Mesothelial cell of epicardium (in vitro differentiated cells): ENCODE data around the gene NPEPL1. TPM values are rescaled to one million over a fixed set of nuclear protein-coding genes. Genes with fewer than 3 reads are reported as not detected.

Experiments
- DNase-seq, 2 experiments: peaks; one replicate each; pipeline ENCODE4 v3.0.0; 2021; ENCODE audit warnings: low spot score in 2 of 2; ENCODE audit not compliant: unreplicated experiment in 2 of 2
- H3K27ac Mint-ChIP-seq: 2 replicates; pipeline ENCODE4 v1.8.0; 2021; ENCODE audit warnings: mixed read lengths
- H3K27me3 Mint-ChIP-seq: 2 replicates; pipeline ENCODE4 v1.8.0; 2021; ENCODE audit warnings: low read depth, mixed read lengths
- H3K36me3 Mint-ChIP-seq: 2 replicates; pipeline ENCODE4 v1.8.0; 2021; ENCODE audit warnings: mixed read lengths
- H3K4me1 Mint-ChIP-seq: 2 replicates; pipeline ENCODE4 v1.8.0; 2021; ENCODE audit warnings: mixed read lengths
- H3K4me3 Mint-ChIP-seq: 2 replicates; pipeline ENCODE4 v1.8.0; 2021; ENCODE audit warnings: mild to moderate bottlenecking, moderate library complexity, mixed read lengths
- H3K9me3 Mint-ChIP-seq: 2 replicates; pipeline ENCODE4 v1.8.0; 2021; ENCODE audit warnings: mixed read lengths
- CTCF ChIP-seq: fragments of 200-600 bp; sonication (generic); IDR thresholded peaks from one replicate; pipeline ENCODE4 v1.5.0; 2021; ENCODE audit warnings: antibody characterized with exemption; ENCODE audit not compliant: unreplicated experiment
- total RNA-seq: library from RNA; stranded (reverse); gene quantifications from 3 replicates; pipeline ENCODE4 v1.2.1, GENCODE V29; 2021

The NPEPL1 gene
- total RNA-seq, 1 donor from 2014 or later: 65.8 TPM

- DNase-seq: no peak
- TF ChIP-seq CTCF: no peak
- no peaks in the 10 kb centered on the region for H3K9me3 Mint-ChIP-seq
- H3K27ac Mint-ChIP-seq: no peak overlapping the region
- H3K27me3 Mint-ChIP-seq: peaks cover 44% of the 10 kb centered on the region
- no peak overlapping the region for H3K4me3 Mint-ChIP-seq
- H3K36me3 Mint-ChIP-seq: no peaks in the 10 kb centered on the region
- H3K4me1 Mint-ChIP-seq: no peaks in the 10 kb centered on the region
These were observed 51.4 kb downstream of the NPEPL1 start for GRCh38 chr20:58743929-58744534.

GRCh38 chr20:58744836-58745235 is 52.2 kb downstream of the NPEPL1 start:
- Mint-ChIP-seq H3K4me3 (no peak overlapping the region), H3K36me3 (no peaks in the 10 kb centered on the region), H3K27me3 (peaks cover 49% of the 10 kb centered on the region)

GRCh38 chr20:58745391-58745790 is 52.8 kb downstream of the NPEPL1 start:
- Mint-ChIP-seq H3K27me3 (peaks cover 52% of the 10 kb centered on the region), H3K4me3 (no peak overlapping the region), H3K4me1 (no peaks in the 10 kb centered on the region), H3K9me3 (no peaks in the 10 kb centered on the region), H3K27ac (no peak overlapping the region), H3K36me3 (no peaks in the 10 kb centered on the region)
- peak in 1 of 2 experiments; percentile 28 for DNase-seq
- TF ChIP-seq CTCF: no peak

More at GRCh38 chr20:58744836-58745235, 52.2 kb downstream of the NPEPL1 start:
- H3K9me3 Mint-ChIP-seq: no peaks in the 10 kb centered on the region
- no peak for TF ChIP-seq CTCF
- H3K27ac Mint-ChIP-seq: no peak overlapping the region
- no peaks in the 10 kb centered on the region for H3K4me1 Mint-ChIP-seq
- DNase-seq: no peak

- H3K4me1 Mint-ChIP-seq: no peaks in the 10 kb centered on the region
- no peak for DNase-seq
- no peaks in the 10 kb centered on the region for H3K9me3 Mint-ChIP-seq
- H3K27me3 Mint-ChIP-seq: peaks cover 58% of the 10 kb centered on the region
- TF ChIP-seq CTCF: no peak
- H3K27ac Mint-ChIP-seq: no peak overlapping the region
- H3K4me3 Mint-ChIP-seq: no peak overlapping the region
- no peaks in the 10 kb centered on the region for H3K36me3 Mint-ChIP-seq
These were observed 54.0 kb downstream of the NPEPL1 start for GRCh38 chr20:58746620-58747019.

GRCh38 chr20:58747211-58747610 is 54.6 kb downstream of the NPEPL1 start:
- TF ChIP-seq CTCF: no peak
- no peak overlapping the region for H3K27ac Mint-ChIP-seq
- H3K9me3 Mint-ChIP-seq: no peaks in the 10 kb centered on the region
- no peak overlapping the region for H3K4me3 Mint-ChIP-seq
- H3K36me3 Mint-ChIP-seq: no peaks in the 10 kb centered on the region
- H3K27me3 Mint-ChIP-seq: peaks cover 62% of the 10 kb centered on the region
- DNase-seq: no peak
- no peaks in the 10 kb centered on the region for H3K4me1 Mint-ChIP-seq

GRCh38 chr20:58748618-58749017 is 56.0 kb downstream of the NPEPL1 start:
- H3K27me3 Mint-ChIP-seq: peaks cover 69% of the 10 kb centered on the region
- H3K27ac Mint-ChIP-seq: no peak overlapping the region
- TF ChIP-seq CTCF: no peak
- no peaks in the 10 kb centered on the region for H3K36me3 Mint-ChIP-seq
- no peaks in the 10 kb centered on the region for H3K9me3 Mint-ChIP-seq
- no peak overlapping the region for H3K4me3 Mint-ChIP-seq
- no peak for DNase-seq
- no peaks in the 10 kb centered on the region for H3K4me1 Mint-ChIP-seq
